GM18517 (cell line): Measurements from ENCODE around the gene UPK3A.
"Not testable (repeated sequence)": the region's sequence is repeated elsewhere in the genome, so short reads cannot be mapped to it uniquely, and the experiment has no call there.

Source experiments
- ATAC-seq: cut with Tn5 transposase; IDR thresholded peaks from one replicate; pipeline ENCODE4 v1.9.1; 2021; ENCODE audit warnings: mild to moderate bottlenecking, moderate library complexity; ENCODE audit not compliant: unreplicated experiment

Gene UPK3A

DNA sequence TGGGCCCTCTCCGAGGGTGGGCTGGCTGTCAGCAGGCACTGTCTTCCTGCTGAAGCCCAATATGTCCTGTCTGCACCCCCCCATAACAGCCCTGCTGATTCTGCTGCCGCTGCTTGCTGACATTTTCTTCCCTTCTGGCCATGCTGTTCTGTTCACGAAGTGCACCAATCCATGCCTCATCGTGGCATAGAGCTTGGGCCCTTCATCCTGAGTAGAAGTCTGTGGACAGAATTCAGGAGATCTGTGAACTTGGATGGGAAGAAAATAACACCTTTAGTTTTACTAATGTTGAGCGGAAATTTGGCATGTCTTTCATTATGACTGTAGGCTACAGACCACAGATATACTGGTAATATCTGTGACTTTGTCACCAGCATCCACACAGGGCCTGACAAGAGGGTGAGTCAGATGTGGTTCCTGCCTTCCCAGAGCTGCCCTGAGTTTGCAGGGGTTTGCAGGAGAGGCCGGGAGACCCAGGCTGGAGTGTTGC, 29.9 kb upstream of the UPK3A start:
- ATAC-seq = peak; percentile 51

DNA sequence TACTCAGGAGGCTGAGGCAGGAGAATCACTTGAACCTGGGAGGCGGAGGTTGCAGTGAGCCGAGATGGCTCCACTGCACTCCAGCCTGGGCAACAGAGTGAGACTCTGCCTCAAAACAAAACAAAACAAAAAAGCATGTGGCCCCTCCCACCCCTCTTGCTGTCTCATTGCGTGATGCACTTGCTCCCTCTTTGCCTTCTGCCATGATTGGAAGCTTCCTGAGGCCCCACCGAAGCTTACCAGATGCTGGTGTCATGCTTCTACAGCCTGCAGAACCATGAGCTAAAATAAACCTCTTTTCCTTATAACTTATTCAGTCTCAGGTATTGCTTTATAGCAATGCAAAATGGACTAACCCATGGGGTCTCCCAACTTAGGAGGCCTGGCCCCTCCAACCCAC, 26.8 kb upstream of the UPK3A start:
- ATAC-seq = not testable (repeated sequence)

DNA sequence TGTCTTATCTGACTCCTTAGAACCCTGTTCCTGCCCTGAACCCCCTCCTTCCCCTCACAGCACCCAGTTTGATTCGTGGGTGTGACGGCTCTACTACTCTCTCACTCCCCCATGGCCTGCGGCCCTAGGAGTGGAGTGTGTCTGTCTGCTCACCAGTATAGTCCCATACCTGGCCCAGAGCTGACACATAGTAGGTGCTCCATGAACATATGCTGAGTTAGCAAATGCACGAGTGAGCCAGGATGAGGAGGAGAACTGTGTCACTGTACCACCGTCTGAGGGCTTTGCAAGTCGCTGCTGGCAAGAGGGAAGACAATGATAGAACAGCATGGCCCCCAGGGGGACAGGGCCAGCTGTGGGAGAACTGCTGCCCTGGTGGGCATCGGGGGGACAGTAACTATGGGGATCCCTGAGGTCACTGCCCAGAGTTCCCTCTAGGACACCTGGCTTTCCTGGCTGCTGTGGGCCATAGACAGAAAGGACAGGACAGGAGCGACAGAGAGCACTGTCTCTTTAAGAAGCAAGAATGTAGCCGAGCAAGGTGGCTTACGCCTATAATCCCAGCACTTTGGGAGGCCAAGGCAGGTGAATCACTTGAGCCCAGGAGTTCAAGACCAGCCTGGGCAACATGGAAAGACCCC, 24.9 kb upstream of the UPK3A start:
- ATAC-seq = no peak

DNA sequence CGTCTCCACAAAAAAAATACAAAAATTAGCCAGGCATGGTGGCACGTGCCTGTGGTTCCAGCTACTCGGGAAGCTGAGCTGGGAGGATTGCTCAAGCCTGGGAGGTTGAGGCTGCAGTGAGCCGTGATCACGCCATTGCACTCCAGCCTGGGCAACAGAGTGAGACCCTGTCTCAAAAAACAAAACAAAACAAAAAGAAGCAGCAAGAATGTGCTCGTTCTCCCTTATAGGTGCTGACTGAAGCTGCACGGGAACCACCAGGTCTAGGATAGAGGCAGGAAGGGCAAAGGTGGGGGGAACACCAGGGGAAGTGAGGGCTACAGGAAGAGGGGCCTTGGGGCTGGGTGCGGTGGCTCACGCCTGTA, 24.4 kb upstream of the UPK3A start:
- not testable (repeated sequence) for ATAC-seq

DNA sequence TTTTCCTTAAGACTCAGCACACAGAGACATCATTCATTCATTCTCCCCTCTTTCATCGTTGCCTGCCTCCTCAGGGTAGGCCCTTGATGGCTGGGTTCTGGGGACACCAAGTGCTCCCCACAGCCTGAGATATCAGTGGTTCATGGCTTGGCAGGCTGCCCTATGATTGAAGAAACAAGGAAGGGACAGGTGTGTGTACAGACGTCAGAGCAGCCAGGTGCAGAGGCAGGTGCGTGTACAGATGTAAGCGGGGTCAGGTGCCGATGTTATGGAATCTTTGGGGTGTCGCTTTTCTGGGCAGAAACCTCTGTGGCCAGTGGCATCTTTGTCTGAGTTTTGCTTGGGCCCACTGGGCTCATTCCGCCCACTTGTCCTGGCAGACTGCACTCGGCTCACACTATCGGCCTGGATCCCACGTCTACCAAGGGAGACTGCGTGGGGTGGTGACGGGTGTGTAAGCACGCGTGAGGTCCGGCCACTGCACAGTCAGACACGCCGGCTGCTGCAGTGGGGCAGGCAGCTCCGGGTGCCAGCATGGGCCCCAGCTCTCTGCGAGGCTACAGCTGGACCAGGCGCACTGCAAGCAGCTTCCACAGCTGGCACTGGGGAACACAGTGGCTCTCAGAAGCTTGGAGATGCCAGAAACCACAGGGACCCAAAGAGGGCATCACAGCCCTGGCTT, 23.2 kb upstream of the UPK3A start:
- no peak for ATAC-seq

DNA sequence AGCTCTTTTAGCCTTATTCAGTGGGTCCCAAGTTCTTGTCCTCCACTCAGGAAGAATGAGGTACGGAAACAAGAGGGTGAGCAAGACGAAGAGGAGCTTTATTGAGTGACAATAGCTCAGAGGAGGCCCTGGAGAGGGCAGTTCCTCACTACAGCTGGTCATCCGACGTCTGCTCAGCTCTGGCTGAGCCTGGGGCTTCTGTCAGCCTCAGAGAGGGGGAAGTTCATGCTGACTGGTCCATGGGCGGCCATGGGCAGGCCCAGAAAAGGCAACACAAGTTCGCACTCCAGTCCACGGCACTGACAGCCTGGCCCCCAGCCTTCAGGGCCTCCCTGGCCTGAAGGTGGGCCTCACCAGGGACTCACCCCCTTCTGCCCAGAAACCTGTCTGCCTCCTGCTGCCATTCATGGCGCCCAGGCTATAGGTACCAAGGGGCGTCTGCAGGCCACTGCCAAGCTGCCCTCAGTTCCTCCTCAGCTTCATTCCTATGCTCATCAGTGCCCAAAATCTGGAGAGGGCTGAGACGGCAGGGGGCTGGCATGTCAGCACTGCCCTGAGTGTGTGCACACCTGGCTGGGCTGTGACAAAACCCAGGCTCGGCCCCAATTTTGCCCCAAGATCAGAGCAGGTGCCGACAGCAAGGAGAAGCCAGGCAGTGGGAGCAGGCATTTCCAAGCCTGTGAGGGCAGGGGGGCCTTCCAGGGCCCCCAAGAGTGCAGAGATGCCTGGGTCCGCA, 22.4 kb upstream of the UPK3A start:
- ATAC-seq = no peak

DNA sequence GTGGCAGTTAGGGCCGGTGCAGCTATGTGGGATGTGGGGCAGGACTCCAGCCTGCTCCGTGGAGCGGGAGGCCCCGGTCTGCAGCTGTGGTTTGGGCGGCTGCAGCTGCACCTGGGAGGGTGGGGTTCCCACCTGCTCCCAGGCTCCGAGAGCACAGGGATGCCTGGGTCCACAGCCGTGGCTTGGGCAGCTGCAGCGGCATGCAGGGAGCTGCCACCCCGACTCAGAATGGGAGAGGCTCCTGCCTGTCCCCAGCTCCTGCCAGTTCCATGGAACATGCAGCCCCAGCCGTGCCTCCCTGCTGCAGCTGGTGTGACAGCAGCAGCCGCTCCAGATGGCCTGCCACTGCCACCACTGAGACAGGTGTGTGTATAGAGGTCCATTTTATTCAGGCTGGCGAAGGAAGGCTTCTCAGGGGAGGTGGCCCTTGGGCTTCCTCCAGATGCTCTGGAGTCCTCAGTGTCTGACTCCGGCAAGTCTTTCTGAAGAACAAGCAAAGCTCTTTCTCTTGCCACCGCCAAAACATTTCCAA, 21.8 kb upstream of the UPK3A start:
- ATAC-seq = peak; percentile 40

DNA sequence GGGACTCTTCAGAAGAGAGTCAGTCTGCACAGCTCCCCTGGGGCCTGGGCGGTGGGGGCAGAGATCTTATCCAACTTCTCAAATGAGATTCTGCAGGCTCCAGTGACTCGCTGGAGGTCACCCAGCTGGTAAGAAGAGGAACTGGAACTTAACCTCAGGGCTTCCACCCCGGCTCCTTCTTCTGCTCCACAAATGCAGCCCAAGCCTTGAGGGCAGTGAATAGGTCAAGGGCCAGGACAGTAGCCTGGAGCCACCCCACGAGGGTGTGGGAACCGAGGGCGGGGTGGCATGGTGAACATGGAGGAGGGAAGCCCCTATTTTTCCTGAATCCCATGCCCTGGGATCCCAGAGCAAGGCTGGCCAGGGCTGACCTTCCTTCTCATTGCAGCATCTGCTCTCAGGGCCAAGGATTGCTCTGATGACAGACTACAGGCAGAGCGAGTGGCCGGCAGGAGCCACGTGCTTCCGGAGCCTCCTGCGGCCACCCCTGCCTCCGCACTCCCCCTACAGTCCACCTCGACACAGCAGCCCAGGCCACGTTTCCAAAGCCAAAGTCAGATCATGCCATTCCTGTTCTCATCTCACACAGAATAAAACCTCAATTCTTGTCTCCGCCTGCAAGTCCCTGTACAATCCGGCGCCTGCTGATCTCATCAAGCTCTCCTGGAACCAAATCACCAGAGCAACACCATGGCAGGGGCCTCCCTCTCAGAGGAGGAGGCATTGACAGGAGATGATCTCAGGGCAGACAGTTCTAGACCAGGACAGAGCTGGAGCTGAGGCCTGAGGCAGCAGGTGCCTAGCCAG, 21.1 kb upstream of the UPK3A start:
- ATAC-seq = peak; percentile 68

DNA sequence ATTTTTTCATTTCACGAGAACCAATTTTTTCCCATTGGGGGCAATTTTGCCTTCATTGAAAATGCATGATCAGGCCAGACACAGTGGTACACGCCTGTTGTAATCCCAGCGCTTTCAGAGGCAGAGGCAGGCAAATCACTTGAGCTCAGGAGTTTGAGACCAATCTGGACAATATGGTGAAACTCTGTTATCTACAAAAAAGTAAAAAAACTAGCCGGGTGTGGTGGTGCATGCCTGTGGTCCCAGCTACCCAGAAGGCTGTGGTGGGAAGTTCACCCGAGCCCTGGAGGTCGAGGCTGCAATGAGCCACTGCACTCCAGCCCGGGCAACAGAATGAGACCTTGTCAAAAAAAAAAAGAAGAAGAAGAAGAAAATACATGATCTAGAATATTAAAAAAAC, 19.2 kb upstream of the UPK3A start:
- no peak for ATAC-seq

DNA sequence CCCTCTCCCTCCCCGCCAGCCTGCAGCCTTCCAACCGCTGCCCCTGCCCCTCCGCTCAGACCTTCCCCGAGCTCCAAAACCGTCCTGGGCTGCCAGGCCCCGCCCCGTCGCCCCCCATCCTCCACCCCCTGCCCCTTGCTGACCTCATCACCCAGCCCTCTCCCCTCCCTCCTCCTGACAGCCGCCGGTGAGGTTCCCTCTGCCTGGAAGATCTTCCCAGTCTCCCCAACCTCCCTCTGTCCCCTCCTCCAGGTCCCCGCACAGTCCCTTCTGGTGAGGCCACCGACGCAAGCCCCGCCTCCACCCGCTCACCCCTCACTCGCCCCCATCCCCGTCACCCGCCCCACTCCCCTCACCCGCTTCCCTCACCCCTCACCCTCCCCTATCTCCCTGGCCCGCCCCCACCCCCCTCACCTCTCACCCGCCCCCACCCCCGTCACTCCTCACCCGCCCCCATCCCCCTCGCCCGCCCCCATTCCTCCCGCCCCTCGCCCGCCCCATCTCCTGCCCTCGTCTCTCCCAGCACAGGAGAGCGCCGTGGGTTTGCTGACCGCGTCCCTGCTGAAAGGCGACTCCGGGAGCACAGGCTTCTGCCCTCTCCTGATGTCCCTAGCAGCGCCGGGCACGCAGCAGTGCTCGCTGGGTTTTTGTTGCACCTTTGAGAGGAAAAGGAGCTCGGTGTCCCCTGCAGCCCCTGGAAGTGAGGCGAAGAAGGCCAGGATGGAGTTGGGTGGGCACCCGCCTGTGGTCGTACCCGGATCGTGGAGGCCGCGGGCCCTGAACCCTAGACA, 16.4 kb upstream of the UPK3A start:
- no peak for ATAC-seq

DNA sequence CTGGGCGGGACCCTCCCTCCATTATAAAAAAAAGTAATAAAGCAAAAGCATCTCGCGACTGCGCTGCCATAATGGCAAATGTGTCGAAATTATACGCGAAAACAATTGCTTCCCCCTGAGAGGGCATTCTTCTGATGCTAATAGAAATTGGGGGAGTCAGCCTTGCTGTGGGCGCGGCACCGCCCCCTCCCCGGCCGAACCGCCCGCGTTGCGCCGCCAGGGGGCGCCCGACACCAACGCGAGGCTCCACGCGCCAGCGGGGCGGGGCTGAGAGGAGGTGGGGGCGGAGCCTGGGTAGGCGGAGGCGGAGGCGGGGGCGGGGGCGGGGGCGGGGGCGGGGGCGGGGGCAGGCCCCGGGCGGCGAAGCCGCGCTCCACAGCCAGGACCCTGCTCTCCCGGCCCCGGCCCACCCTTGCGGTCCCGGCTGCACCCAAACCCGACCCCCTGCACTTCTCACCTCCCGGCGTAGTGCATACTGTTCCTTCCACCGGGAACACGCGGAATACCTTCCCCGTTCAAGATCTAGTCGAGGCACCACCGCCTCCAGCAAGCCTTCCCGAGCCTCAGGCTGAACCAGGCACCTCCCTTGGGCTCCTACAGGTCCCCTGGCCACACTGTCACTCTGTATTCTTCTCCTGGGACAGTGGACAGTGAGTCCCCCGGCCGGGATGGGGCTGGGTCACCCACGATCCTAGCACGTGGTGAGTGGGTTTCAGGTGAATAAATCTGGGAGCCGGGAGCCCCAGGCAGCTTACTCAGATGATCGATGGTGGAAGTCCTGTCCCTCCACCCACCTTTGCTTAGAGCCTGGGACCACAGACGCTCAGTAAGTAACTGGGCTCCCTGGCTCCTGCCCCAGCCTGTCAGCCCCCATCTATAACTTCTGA, 15.5 kb upstream of the UPK3A start:
- no peak for ATAC-seq

DNA sequence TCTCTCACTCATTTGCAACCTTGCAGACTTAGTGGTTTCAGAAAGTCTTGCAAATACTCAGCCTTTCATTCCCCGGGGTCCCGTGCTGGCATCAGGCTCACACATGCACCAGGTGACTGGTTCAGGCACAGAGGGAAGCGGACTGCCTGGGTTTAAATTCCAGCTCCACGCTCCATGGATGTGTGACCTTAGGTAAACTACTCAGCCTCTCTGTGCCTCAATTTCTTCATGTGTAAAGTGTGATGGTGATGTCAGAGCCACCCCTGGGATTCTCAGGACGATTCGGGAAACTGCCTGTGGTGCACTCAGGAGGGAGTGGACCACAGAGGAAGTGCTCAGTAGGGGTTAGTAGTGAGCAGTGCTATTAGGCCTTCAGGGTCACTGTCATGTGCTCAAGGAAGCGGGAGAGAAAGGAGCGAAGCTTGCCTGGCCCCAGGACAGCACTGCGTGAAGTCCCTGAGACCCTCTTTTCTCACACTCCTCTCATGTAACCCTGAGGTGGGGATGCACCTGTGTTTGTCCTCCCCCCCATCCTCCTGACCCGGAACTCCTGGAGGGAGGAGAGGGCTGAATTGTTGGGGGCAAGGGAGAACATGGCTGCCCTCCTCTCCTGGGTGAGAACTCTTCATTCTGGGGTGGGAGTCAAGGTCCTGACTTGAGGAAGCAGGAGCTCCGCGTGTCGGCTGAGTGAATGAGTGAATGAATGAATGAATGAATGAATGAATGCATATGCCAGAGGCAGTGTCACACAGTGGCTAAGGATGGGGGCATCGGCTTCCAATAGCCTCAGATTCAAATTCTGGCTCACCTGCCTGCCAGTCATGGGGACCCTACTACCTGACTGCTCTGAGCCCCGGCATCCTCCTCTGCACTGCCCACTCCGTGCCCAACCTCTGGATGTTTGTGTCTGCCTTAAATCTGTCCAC, 14.4 kb upstream of the UPK3A start:
- ATAC-seq = no peak

DNA sequence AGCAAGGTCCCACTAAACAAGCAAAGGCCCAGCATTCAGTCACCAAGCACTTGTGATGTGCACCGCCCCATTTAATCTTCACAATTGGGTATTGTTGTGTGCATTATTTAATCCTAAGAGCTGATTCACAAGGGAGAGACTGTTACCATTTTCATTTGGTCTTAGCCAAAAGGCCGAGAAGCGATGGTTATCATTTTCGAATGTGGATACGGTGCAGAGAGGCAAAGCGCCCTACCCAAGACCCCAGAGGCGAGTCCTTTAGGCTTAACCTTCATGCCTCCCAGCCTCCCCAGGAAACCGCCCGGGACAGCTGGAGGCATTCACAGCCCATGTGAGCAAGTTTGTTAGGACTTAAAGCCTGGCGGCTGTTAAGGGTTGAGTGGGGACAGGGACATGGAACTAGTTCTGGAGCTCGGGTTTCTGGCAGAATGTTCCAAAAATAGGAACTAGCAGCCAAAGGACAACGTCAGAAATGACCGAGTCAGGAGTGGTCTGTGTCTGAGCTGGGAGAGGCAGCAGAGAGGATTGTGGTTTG, 13.0 kb upstream of the UPK3A start:
- ATAC-seq = no peak

DNA sequence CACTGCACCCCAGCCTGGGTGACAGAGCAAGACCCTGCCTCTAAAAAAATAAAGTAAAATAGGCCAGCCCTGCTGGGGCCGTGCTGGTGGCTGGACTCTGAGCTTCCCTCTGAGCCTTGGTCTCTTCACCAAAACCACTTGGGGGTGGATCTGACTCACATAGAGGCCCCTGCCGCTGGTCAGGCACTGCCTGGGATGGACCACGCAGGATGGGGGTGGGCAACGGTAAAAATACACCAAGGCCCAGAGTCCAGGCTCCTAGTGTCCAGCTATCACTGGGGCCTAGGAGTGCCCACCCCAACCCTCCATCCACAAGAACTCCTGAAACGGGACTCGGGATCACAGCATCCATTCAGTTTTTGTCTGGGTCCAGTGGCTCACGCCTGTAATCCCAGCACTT, 12.3 kb upstream of the UPK3A start:
- no peak for ATAC-seq

DNA sequence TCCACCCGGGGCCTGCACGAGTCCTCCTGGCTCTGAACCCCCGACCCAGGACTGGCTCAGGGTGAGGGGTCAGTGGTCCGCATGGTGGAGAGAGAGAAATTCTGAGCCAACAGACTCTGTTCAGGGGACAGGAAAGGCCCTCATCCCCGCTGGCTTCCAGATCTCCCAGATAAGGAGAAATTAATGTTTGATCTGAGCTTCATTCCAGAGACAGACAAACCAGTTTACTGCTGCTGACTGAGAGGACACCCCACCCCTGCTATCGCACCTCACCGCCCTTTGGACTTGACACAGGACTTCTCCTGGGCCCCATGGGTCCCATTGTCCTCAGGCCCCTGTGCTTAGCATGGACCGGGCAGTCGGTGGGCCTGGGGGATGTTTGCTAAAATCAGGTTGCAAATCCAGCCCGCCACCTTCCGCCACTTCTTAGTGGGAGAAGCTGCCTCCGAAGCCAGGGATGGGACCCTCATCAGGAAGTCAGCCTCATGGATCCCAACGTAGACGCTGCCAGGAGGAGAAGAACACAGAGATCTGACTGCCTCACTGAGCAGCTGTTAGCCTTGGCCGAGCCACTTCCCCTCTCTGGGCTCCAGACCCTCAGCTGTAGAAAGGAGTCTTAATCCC, 11.2 kb upstream of the UPK3A start:
- no peak for ATAC-seq

DNA sequence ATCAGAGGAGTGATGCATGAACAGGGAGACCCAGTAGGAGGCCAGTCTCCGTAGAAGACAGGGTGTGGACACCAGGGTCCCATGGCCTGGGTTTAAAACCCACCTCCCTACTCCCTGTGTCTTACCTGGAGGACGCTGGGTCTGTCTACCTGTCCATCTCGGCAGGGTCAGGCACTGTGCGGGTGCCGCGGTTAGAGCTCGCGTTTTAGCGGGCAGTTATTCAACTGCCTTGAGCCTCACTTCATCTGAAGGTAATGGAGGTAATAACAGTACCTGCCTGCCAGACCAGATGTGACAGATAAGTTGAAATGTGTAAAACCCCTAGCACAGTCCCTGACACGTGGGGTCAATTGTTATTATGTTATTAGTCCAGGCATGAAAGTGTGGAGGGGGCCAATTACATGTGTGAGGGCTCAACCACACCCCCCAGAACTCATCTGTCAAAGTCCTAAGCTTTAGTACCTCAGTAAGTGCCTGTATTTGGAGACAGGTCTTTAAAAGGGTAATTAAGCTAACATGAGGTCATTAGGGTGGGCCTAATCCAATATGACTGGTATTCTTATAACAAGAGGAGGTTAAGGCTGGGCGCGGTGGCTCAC, 8.1 kb upstream of the UPK3A start:
- ATAC-seq = no peak

DNA sequence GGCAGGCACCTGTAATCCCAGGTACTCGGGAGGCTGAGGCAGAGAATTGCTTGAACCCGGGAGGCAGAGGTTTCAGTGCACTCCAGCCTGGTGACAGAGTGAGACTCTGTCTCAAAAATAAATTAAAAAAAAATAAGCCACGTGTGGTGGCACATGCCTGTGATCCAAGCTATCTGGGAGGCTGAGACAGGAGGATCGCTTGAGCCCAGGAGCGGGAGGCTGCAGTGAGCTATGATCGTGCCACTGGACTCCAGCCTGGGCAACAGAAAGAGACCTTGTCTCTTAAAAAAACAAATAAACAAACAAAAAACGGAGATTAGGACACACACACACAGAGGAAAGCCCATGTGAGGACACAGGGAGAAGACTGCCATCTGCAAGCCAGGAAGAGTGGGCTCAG, 7.0 kb upstream of the UPK3A start:
- not testable (repeated sequence) for ATAC-seq
